Activated naive CD4-positive, alpha-beta T cell treated with Interleukin-2 at 50 U/mL for 16 hours (primary cell): Measurements from ENCODE around the gene EIF4G3.
"Not testable (repeated sequence)": the region's sequence is repeated elsewhere in the genome, so short reads cannot be mapped to it uniquely, and the experiment has no call there.

Experiments
- DNase-seq: peaks from one replicate; pipeline ENCODE4 v3.0.0-alpha.2; 2020

The EIF4G3 gene

DNA sequence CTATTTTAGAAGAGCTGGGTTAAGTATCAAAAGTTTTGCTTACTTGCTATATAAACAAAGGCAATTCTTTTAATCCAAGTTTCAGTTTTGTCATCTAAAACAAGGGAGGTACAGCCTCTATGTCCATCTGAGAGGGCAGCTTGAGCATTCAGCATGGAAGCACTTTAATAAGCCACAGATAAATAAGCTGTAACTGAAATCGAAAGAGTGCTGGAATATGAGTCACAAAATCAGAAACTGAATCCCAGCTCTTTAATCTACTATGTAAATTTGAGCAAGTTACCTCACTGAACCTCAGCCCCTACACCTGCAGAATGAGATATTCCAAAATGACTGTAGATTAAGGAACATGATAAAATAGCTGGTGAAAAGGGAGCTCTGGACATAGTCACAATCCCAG, 309.6 kb downstream of the EIF4G3 start:
- DNase-seq = no peak

DNA sequence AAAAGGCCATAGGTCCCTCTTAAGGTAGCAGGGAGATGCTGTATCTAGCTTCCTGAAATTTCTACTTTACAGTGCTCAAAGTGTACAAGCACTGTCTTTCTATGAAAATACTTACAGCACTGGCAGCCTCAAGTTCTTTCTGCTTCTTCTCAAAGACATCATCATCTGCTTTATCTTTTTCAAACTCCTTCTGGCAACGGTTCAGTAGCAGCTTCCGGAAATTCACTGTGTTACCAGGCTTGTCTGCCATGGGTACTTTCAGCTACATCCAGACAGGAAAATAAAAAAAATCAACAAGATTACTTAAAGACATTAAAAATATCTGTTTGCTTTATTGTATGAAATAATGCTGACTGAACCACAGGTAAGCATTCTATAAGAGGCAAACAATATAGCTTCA, 311.7 kb downstream of the EIF4G3 start:
- no peak for DNase-seq

DNA sequence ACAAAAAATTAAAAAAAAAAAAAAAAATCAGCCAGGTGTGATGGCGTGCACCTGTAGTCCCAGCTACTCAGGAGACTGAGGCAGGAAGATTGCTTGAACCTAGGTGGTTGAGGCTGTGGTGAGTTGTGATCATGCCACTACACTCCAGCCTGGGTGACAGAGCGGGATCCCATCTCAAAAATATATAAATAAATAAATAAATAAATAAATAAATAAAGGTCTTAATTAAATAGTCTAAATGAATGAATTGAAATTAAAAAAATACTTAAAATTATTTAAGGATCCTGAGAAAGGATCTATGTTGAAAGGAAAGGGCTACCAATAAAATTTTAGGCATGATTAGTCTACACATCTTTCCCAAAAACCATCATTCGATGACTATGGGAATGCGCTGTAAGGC, 322.2 kb downstream of the EIF4G3 start:
- DNase-seq = no peak

DNA sequence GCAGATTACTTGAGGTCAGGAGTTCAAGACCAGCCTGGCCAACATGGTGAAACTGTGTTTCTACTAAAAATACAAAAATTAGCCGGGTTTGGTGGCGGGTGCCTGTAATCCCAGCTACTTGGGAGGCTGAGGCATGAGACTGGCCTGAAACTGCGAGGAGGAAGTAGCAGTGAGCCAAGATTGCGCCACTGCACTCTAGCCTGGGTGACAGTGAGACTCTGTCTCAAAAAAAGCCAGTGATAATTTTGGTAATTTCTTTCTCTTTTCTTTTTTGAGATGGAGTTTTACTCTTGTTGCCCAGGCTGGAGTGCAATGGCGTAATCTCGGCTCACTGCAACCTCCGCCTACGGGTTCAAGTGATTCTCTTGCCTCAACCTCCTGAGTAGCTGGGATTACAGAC, 324.9 kb downstream of the EIF4G3 start:
- not testable (repeated sequence) for DNase-seq

DNA sequence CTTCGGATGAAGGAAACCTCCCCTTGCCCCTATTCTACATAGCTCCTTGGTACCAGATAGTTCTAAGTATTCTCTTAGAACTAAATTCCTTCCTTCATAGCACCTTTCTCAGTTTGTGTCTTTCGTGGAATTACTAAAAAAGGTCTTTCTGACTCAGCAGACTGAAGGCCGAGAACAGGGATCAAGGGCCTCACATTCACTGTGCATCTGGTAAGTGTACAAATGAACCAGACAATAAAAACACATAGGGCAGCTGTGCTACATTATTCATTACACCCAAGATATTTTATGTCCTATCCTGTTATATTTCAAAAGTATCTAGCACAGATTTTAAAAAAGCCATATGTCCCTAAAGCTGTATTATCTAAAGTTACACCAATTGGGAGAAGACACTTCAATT, 326.7 kb downstream of the EIF4G3 start:
- no peak for DNase-seq

DNA sequence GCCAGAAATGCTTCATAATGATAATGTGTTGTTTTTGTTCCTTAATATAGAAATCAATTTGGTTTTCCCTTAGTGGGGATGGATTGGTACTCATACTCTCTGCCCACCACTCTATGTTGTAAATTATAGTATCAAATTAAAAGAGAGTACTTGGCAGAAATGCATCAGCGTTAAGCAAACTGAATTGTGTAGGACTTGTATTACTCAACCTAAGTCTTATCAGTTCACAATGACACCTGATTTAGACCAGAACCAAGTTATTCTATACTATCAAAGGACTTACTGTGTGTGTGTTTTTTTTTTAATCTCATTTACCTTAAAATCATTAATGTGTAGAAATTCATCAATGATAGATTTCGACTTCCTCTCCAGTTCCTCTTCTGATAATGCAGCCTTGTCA, 327.6 kb downstream of the EIF4G3 start:
- DNase-seq = no peak

DNA sequence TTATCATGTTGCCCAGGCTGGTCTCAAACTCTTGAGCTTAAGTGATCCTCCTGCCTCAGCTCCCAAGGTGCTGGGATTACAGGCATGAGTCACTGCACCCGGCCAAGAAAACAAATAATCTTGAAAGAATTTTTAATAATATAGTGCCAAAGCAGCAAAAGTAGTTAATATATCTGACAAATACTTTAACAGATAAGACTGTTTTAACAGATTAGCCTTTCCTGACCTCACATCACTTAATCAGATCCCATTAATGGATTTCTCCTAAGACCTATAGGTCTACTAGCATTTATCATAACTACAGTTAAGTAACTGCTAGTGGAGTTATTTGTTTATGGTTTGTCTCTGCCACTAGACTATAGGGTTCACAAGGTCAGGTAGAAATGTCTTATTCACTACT, 328.5 kb downstream of the EIF4G3 start:
- DNase-seq = no peak

DNA sequence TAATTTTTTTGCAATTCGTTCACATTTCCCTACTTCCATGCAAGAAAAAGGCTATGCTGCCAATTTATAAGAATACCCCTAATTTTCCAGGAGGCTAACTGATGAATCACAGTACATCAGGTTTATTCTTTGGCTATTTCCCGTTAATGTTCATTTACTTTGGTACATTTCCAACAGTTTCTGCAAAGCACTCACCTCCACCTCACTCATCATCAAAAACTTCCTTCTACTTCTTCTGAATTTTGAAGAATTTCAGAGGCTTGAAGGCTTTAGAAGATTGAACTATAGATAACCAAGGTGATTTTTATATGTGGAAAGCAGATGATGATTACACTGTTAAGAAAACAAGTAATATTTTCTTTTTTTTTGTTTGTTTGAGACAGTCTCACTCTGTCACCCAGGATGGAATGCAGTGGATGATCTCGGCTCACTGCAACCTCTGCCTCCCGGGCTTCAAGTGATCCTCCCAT, 329.1 kb downstream of the EIF4G3 start:
- no peak for DNase-seq

DNA sequence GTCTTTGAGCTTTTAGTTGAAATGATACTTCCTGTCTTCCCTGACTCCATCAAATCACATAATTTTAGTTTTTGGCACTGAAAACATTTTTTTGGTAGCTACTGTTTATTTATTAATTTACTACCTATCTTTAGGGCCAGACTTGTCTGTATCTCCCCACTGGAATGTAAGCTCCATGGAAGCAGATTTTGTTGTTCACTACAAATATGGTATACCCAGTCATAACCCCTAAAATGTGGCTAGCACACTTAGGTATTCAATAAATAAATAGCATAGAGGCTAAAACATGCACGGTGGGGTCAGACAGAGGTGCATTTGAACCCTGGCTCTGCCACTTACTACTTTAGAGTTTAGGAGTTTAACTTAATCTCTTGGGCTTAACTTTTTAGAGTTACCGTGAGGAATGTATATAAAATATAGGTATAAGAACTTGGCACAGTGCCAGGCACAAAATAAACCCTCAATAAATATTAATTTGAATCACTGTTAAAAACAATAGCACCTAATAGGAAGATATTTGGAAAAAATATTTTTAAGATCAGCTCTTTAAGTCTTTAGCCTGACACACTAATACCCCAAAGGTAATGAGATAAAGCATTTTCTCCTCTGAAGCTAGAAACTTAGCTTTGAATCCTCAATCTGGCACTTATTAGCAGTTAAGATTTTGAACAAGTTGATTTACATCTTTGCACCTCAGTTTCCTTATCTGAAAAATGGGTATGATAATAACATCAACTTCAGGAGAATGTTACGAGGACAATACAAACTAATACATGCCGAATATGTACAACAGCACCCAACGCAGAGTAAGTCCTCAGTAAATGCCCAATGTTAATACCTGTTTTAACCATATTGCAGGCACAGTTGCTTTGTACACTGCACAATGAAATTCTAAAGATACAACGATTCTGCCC, 330.0 kb downstream of the EIF4G3 start:
- no peak for DNase-seq

DNA sequence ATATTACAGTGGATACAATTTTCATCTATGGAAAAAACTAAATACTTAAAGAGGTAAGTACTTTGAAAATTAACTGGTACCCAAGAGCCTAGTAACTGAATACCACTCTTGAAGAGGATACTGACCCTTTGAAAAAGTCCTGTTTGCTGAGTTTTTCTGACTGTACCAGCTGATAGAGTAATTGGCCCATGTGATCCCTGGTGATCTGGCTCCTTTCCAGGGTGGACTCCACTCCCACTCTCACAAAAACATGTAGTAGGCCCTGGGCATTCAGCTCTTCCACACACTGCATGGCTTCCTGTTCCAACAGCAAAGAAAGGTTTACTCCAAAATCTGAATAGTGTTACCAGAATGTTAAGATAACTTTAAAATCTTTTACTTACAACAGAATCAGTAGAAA, 336.0 kb downstream of the EIF4G3 start:
- no peak for DNase-seq

DNA sequence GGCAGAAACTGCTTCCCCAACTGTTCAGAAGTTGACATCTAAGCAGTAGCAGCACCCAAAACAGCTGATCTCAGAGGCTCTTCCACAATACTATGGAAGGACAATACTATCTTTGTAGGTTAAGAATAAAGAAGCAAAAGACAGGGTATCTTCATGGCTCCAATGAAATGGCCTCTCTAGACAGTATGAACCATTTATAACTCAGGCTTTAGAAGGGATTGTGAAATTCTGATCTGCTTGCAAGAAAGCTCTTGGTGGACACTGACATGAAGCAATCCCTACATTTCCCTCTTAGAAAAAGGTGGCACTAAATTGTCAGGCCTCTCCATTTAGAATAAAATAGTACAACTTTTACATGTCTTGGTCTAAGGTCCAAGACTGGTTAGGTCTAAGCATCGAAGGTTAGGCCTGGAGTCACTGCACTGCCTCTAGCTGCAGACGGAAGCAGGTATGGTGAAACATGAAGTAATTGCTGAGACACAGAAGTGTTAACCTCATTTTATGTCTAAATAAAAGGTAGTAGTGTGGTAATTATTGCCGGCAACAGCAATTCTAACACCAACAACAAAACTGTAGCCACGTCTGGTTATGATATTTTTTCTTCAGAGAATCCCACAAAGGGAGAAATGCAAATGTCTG, 339.0 kb downstream of the EIF4G3 start:
- no peak for DNase-seq

DNA sequence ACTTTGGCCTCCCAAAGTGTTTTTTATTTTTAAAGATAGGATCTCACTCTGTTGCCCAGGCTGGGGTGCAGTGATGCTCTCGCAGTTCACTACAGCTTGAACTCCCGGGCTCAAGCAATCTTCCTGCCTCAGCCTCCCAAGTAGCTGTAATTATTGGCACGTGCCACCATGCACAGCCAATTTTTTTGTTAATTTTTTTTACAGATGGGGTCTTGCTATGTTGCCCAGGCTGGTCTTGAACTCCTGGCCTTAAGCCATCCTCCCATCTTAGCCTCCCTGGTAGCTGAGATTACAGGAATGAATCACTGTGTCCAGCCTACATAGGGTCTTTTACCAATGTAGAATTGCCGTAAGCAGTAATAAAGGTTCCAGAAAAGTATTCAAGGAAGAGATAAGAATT, 340.5 kb downstream of the EIF4G3 start:
- no peak for DNase-seq

DNA sequence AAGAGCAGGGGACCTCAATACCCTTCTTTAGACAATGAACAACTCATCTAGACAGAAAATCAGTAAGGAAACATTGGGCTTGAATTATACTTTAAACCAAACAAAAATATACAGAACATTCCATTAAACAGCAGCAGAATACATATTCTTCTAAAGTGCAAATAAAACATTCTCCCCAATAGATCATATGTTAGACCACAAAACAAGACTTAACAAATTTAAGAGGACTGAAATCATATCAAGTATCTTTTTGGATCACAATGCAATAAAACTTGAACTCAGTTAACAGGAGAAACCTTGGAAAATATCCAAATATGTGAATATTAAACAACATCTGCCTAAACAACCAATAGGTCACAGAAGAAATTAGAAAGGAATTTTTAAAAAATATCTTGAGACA, 341.9 kb downstream of the EIF4G3 start:
- DNase-seq = no peak

DNA sequence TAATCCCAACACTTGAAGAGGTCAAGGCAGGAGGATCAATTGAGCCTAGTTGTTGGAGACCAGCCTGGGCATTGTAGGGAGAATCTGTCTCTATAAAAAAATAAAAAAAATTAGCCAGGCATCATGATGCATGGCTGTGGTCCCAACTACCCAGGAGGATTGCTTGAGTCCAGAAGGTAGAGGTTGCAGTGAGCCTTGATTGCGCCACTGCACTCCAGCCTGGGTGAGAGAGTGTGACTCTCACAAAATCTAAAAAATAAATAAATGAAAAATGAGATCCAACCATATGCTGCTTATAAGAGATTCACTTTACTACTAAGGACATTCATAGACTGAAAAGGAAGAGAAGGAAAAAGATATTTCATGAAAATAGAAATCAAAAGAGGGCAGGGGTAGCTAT, 342.5 kb downstream of the EIF4G3 start:
- no peak for DNase-seq

DNA sequence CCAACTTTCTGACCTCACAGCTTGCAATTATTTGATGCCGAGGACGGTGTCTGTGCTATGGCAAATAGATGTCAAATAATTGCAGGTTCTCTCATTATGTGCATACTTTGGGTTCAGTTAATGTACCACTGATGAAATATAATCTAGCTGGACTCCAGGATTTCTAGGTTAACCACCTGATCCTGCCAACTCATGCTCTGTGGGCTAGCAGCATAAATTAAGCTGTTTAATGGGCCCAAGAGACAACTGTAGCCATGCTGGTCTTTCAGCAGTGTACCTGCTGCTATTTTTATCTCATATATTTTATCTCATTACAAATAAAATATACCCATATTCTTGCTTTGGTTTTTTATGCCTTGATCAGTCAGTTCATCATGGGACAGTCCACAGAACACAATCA, 346.3 kb downstream of the EIF4G3 start:
- DNase-seq = no peak

DNA sequence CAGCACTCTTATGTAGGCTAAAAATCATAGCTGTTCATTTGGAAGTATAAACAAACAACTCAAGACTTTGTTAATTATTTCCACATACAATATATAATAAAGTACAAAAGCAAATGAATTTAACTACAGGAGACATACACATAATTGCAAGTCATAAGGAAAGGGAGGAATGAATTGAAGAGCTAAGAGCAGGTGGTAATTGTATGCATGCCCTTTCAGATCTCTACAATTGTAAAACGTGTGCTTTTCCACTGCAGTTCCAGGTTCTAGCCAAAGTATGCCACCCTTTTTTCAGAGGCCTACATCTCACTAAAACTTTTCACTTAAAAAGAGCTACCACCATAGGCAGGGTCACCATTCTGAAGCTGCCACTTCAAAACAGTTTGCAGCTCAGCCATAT, 346.8 kb downstream of the EIF4G3 start:
- DNase-seq = no peak

DNA sequence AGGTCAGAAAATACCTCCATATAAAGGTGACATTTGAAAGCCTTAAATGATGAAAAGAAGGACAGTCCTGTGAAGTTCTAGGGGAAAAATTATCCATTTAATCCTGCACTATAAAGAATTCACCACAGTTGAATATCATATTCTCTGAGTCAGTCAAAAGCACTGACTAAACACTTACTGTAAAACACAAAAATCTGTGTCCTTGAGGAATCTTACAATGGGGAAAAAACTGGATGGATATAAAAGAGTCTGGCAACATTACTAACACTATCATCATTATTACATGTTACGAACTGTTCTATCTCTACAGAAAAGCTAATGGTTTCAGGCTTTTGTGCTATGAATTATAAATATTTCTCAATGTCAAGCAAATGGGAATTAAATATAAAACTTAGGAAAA, 347.2 kb downstream of the EIF4G3 start:
- DNase-seq = no peak

DNA sequence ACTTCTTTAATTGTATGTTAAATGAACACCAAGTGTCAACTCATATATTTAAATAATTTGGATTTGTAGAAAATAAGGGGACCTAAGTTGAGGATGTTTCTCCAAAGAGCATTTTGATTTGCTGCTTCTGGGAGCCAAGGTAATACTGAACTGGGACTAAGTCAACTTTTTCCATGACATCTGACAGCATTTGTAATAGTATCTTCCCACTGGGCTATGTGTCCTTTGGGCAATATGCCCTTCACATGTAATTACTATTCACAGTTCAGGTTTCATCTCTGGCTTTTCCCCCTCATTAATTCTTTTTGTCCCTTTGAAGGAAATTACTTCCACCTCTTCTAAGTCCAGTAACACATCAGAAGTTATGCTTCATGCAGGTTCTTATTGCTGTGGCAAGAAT, 352.9 kb downstream of the EIF4G3 start:
- no peak for DNase-seq

DNA sequence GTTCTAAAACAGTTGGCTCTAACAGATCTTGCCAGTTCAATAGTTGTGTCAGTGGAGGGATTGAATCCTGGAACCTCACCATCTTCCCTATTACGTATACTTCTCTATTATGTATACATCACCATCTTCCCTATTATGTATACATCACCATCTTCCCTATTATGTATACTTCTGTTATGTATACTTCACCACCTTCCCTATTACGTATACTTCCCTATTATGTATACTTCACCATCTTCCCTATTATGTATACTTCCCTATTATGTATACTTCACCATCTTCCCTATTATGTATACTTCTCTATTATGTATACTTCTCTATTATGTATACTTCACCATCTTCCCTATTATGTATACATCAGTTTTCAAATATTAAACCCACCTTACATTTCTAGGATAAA, 355.2 kb downstream of the EIF4G3 start:
- no peak for DNase-seq

DNA sequence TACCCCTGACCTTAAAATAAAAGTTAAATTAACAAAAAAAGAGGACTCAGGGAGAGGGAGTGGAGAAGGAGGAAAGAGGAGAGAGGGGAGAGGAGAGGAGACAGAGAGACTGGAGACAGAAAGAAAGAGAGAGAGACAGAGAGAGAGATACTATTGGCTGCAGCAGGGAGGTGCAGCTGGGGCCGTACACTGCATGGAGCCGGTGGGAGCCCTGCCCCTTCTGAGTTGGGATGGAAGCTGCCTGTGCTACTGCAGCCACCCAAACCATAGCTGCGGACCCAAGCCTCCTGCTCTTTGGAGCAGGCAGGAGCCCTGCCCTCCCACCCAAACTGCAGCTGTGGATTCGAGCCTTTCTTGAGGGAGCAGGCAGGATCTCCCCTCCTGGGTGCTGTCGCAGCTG, 356.9 kb downstream of the EIF4G3 start:
- no peak for DNase-seq

DNA sequence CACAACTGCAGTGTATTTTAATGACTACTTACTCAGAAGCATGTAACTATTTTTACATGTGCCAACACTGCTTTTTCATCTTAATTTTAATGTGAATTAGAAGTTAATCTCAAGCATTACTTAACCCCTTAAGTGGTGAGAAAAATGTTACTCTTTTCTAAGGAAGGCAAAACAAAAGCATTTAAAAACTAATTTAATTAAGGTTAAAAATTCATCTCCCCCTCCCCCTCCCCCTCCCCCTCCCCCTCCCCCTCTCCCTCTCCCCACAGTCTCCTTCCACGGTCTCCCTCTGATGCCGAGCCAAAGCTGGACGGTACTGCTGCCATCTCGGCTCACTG, 362.2 kb downstream of the EIF4G3 start:
- no peak for DNase-seq

DNA sequence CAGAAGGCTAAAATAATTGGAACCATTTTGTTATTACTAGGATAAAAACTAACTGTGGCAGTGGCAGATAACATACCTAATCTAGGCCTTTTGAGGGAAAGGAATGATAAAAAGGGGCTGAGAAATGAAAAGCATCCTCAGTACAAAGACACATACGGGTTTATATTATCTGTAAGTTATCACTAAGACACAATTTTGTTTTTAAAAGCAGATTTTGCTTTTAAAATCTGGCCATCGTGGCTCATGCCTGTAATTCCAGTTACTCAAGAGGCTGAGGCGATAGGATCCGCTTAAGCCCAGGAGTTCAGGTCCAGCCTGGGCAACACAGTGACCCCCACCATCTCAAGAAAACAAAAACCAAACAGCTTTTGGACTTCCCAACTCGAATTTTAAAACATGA, 364.8 kb downstream of the EIF4G3 start:
- DNase-seq = no peak

DNA sequence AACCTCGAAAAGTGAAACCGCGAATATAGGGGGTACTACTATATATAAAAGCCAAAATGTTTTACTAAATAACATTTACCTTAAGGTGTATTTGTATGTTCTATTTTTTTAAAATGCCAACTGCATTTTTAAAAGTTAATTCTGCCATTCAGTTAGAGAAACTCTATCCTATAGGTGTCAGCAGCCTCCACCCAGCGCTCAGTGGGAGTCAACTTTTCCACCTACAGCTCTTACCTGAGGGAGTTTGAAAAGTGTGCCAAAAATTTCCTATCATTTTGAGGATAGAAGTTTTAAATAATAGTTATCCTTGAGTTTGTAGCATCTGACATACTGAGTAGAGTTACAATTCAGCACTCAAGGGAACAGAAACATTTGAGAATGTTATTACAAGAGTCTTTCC, 383.5 kb downstream of the EIF4G3 start:
- DNase-seq = no peak

DNA sequence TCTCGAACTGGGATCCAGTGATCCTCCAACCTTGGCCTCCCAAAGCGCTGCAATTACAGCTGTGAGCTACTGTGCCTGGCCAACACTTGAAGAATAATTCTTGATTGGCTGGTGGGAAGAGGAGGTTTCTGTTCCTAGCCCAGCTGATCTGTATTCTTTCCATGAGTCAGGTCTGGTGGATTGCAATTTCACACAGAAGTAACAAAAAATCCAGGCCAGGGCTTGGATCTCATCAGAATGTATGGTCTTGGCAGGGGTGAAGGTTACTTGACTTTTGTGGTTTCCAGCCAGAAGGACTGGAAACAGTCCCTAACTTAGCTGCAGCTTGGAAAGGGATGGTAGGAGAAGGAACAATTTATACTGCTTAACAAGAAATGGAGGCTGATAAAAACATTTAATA, 384.5 kb downstream of the EIF4G3 start:
- DNase-seq = no peak

DNA sequence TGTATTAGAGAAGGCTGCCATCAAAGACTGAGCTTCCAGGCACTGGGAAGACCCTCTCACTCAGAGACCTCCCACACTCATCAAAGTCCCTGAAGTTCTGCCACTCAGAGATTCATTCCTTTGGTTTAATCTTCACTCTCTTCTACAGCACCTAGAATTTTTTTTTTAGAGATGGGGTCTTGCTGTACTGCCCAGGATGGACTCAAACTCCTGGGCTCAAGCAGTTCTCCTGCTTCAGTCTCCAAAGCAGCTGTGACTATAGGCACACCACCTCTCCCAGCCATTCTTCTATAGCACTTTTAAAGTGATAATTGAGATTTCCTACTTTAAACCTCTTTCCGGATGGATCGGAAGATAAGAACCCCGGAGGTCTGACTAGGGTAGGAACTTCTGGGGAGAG, 385.9 kb downstream of the EIF4G3 start:
- DNase-seq = no peak
